HCT116 (cell line): Measurements from ENCODE around the gene C5AR2. TPM values are rescaled to one million over a fixed set of nuclear protein-coding genes. Genes with fewer than 3 reads are reported as not detected.

Source experiments
- ATAC-seq: fragments of 200-7000 bp; cut with Tn5 transposase; 2 replicates; pipeline ENCODE4 v1.9.1; 2020; ENCODE audit warnings: mild to moderate bottlenecking, moderate library complexity
- BruUV-seq: library from RNA; stranded (reverse); fragments of 400-500 nt; replicated peaks from 2 replicates; lab custom pipeline; 2021; lab: Mats Ljungman, UMichigan
- CTCF ChIA-PET: fragments of 300-600 bp; sonication (Branson Sonifier 250); formaldehyde crosslinking; loops from one replicate; lab custom pipeline; 2021; ENCODE audit warnings: antibody characterized with exemption; lab: Charles Lee
- POLR2A ChIA-PET: fragments of 300-600, 350-600 bp; sonication (Branson Sonifier 250); formaldehyde crosslinking; loops from one replicate; lab custom pipeline; 2021; ENCODE audit warnings: antibody characterized with exemption; lab: Charles Lee
- RAD21 ChIA-PET, 2 experiments: fragments of 300-600 bp; sonication (Branson Sonifier 250); formaldehyde crosslinking; loops; one replicate each; lab custom pipeline; 2023; ENCODE audit warnings: low total read pairs in 2 of 2; ENCODE audit not compliant: uncharacterized antibody in 2 of 2, unreplicated experiment in 2 of 2, low non-redundant PET in 1 of 2; lab: Charles Lee
- DNase-seq: peaks from one replicate; pipeline ENCODE4 v3.0.0-alpha.2; 2010; ENCODE audit warnings: low read depth, low spot score
- H2AFZ ChIP-seq: fragments of 200-600 bp; shearing (Covaris generic), sonication (generic); 2 replicates; pipeline ENCODE4 v1.6.1; 2017; ENCODE audit warnings: low read depth, mixed run types, mixed read lengths, antibody characterized with exemption, low read length; ENCODE audit not compliant: poor library complexity, severe bottlenecking
- H3K27ac ChIP-seq: 2 replicates; pipeline ENCODE4 v1.5.1; 2012; ENCODE audit warnings: low read depth, low read length
- H3K27me3 ChIP-seq: fragments of 200-600 bp; sonication (generic); 2 replicates; pipeline ENCODE4 v1.6.1; 2016; ENCODE audit warnings: mixed run types, low read length, mixed read lengths; ENCODE audit not compliant: insufficient read depth
- H3K36me3 ChIP-seq, 2 experiments: fragments of 200-500 bp in 1 of 2; fragments of 200-600 bp in 1 of 2; sonication (Bioruptor generic) in 1 of 2; sonication (generic) in 1 of 2; 2 replicates each; pipeline versions ENCODE4 v1.5.1 to v1.6.1; 2014 to 2016; ENCODE audit warnings: low read length in 2 of 2, inconsistent platforms in 1 of 2, mixed read lengths in 1 of 2, mixed run types in 1 of 2; ENCODE audit not compliant: insufficient read depth in 2 of 2, control insufficient read depth in 1 of 2
- H3K4me1 ChIP-seq, 2 experiments: fragments of 200-600 bp in 1 of 2; sonication (generic) in 1 of 2; 2 replicates each; pipeline versions ENCODE4 v1.5.1 to v1.6.1; 2012 to 2017; ENCODE audit warnings: low read length in 2 of 2, inconsistent platforms in 1 of 2, mild to moderate bottlenecking in 1 of 2, mixed read lengths in 1 of 2, mixed run types in 1 of 2, moderate library complexity in 1 of 2; ENCODE audit not compliant: insufficient read depth in 2 of 2, control insufficient read depth in 1 of 2
- H3K4me2 ChIP-seq: fragments of 200-600 bp; sonication (generic); 2 replicates; pipeline ENCODE4 v1.6.1; 2017; ENCODE audit warnings: mixed run types, low read length, mixed read lengths
- H3K4me3 ChIP-seq, 2 experiments: fragments of 200-600 bp in 1 of 2; sonication (generic) in 1 of 2; replicated peaks in 1 of 2; 2 replicates each; pipeline ENCODE4 v1.5.1; 2011 to 2016; ENCODE audit warnings: low read length in 2 of 2, control low read depth in 1 of 2, low read depth in 1 of 2, mild to moderate bottlenecking in 1 of 2, mixed read lengths in 1 of 2, mixed run types in 1 of 2
- H3K79me2 ChIP-seq: fragments of 200-600 bp; sonication (generic); 2 replicates; pipeline ENCODE4 v1.6.1; 2017; ENCODE audit warnings: mild to moderate bottlenecking, mixed run types, low read length, moderate library complexity, mixed read lengths; ENCODE audit not compliant: insufficient read depth
- H3K9ac ChIP-seq: fragments of 200-600 bp; sonication (generic); 2 replicates; pipeline ENCODE4 v1.6.1; 2016; ENCODE audit warnings: low read length, mixed read lengths
- H3K9me2 ChIP-seq: fragments of 200-600 bp; sonication (generic), shearing (Covaris generic); 2 replicates; pipeline ENCODE4 v1.6.1; 2017; ENCODE audit warnings: mixed run types, mild to moderate bottlenecking, moderate library complexity; ENCODE audit not compliant: insufficient read depth
- H3K9me3 ChIP-seq, 2 experiments: fragments of 200-500 bp in 1 of 2; fragments of 200-600 bp in 1 of 2; sonication (Bioruptor generic) in 1 of 2; sonication (generic) in 1 of 2; 2 replicates each; pipeline ENCODE4 v1.6.1; 2014 to 2017; ENCODE audit warnings: low read length in 2 of 2, mixed read lengths in 2 of 2, inconsistent platforms in 1 of 2, low read depth in 1 of 2, mild to moderate bottlenecking in 1 of 2, mixed run types in 1 of 2, moderate library complexity in 1 of 2; ENCODE audit not compliant: control insufficient read depth in 1 of 2, insufficient read depth in 1 of 2
- H4K20me1 ChIP-seq: fragments of 200-600 bp; sonication (generic), shearing (Covaris generic); 2 replicates; pipeline ENCODE4 v1.6.1; 2017; ENCODE audit warnings: mixed run types, mild to moderate bottlenecking, moderate library complexity; ENCODE audit not compliant: insufficient read depth
- CBX3 ChIP-seq: IDR thresholded peaks from 2 replicates; pipeline ENCODE4 v1.6.1; 2012; ENCODE audit warnings: low read depth
- CEBPB ChIP-seq: IDR thresholded peaks from 2 replicates; pipeline ENCODE4 v1.6.1; 2012; ENCODE audit warnings: low read depth
- EGR1 ChIP-seq: IDR thresholded peaks from 2 replicates; pipeline ENCODE4 v1.6.1; 2012; ENCODE audit warnings: low read depth
- ELF1 ChIP-seq: IDR thresholded peaks from 2 replicates; pipeline ENCODE4 v1.6.1; 2012; ENCODE audit warnings: low read depth, borderline replicate concordance
- EZH2 ChIP-seq: fragments of 200-600 bp; sonication (generic); IDR thresholded peaks from 2 replicates; pipeline ENCODE4 v1.6.1; 2017; ENCODE audit warnings: antibody characterized with exemption, mixed run types
- EZH2phosphoT487 ChIP-seq: fragments of 200-600 bp; IDR thresholded peaks from 2 replicates; pipeline ENCODE4 v1.6.1; 2018; ENCODE audit warnings: antibody characterized with exemption, borderline replicate concordance
- FOSL1 ChIP-seq: IDR thresholded peaks from 2 replicates; pipeline ENCODE4 v1.6.1; 2012; ENCODE audit warnings: low read depth
- JUND ChIP-seq: IDR thresholded peaks from 2 replicates; pipeline ENCODE4 v1.6.1; 2012
- POLR2A ChIP-seq: IDR thresholded peaks from 2 replicates; pipeline ENCODE4 v1.7.0; 2011; ENCODE audit warnings: borderline replicate concordance; ENCODE audit not compliant: insufficient read depth, insufficient read length; ENCODE audit errors: extremely low read depth
- POLR2AphosphoS5 ChIP-seq: IDR thresholded peaks from 2 replicates; pipeline ENCODE4 v1.6.1; 2011; ENCODE audit warnings: mild to moderate bottlenecking, low read depth, low read length, moderate library complexity
- SIN3A ChIP-seq: IDR thresholded peaks from 2 replicates; pipeline ENCODE4 v1.6.1; 2012; ENCODE audit warnings: low read depth
- YY1 ChIP-seq: IDR thresholded peaks from 2 replicates; pipeline ENCODE4 v1.6.1; 2011; ENCODE audit warnings: low read length, low read depth, moderate library complexity, mild to moderate bottlenecking; ENCODE audit not compliant: insufficient replicate concordance; ENCODE audit errors: extremely low read depth
- ZFX ChIP-seq: fragments of 450-650 bp; IDR thresholded peaks from 2 replicates; pipeline ENCODE4 v1.6.1; 2017
- ZNF274 ChIP-seq: fragments of 200-500 bp; sonication (Bioruptor generic); IDR thresholded peaks from 2 replicates; pipeline ENCODE4 v1.6.1; 2014; ENCODE audit warnings: mild to moderate bottlenecking, low read depth, low read length, inconsistent platforms
- intact Hi-C: fragments of 100-400 bp; cut with micrococcal nuclease; formaldehyde crosslinking; loops from 2 replicates; pipeline ENCODE4 v1.10.0; 2022
- total RNA-seq: library from RNA; stranded (reverse); gene quantifications from one replicate; pipeline ENCODE4 v1.2.1, GENCODE V29; 2021; ENCODE audit not compliant: unreplicated experiment
- TF ChIP-seq, protein P1 (sequence below): IDR thresholded peaks from 2 replicates; pipeline ENCODE4 v1.6.1; 2012
- TF ChIP-seq, protein P2 (sequence below): IDR thresholded peaks from 2 replicates; pipeline ENCODE4 v1.6.1; 2011; ENCODE audit warnings: mild to moderate bottlenecking, low read length, moderate library complexity; ENCODE audit not compliant: insufficient replicate concordance; ENCODE audit errors: extremely low read depth
- TF ChIP-seq, protein P3 (sequence below), 3 experiments: fragments of 200-600 bp in 1 of 3; sonication (generic) in 1 of 3; IDR thresholded peaks in 2 of 3; conservative IDR thresholded peaks in 1 of 3; 2 replicates each; pipeline ENCODE4 v1.5.1; 2012 to 2017; ENCODE audit warnings: low read depth in 2 of 3, low read length in 2 of 3, antibody characterized with exemption in 1 of 3, borderline replicate concordance in 1 of 3, control low read depth in 1 of 3, mild to moderate bottlenecking in 1 of 3, mixed read lengths in 1 of 3, mixed run types in 1 of 3, moderate library complexity in 1 of 3; ENCODE audit not compliant: insufficient read depth in 1 of 3

The C5AR2 gene
- total RNA-seq, 1 experiment from 2014 or later: 0.12 TPM

DNA sequence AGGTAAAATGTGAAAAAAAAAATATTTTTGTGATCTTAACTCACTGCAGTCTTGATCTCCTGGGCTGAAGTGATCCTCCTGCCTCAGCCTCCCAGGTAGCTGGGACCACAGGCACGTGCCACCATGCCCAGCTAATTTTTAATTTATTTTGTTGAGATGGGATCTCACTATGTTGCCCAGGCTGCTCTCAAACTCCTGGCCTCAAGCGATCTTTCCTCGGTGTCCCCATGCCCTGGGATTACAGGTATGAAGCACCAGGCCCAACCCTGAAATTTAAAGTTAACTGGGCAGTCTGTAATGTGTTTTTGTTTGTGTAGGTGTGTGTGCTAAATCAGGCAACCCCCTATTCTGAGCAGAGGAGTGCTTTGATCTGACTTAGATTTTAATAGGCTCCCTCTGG lies 25.7 kb upstream of the C5AR2 start:
- no peak overlapping the region for H3K4me3 ChIP-seq
- H3K36me3 ChIP-seq: no peaks in the 10 kb centered on the region
- TF ChIP-seq, protein P1, sequence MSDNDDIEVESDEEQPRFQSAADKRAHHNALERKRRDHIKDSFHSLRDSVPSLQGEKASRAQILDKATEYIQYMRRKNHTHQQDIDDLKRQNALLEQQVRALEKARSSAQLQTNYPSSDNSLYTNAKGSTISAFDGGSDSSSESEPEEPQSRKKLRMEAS: no peak
- no peak for TF ChIP-seq CEBPB
- TF ChIP-seq CBX3: no peak
- no peak for TF ChIP-seq EGR1
- TF ChIP-seq, protein P2, sequence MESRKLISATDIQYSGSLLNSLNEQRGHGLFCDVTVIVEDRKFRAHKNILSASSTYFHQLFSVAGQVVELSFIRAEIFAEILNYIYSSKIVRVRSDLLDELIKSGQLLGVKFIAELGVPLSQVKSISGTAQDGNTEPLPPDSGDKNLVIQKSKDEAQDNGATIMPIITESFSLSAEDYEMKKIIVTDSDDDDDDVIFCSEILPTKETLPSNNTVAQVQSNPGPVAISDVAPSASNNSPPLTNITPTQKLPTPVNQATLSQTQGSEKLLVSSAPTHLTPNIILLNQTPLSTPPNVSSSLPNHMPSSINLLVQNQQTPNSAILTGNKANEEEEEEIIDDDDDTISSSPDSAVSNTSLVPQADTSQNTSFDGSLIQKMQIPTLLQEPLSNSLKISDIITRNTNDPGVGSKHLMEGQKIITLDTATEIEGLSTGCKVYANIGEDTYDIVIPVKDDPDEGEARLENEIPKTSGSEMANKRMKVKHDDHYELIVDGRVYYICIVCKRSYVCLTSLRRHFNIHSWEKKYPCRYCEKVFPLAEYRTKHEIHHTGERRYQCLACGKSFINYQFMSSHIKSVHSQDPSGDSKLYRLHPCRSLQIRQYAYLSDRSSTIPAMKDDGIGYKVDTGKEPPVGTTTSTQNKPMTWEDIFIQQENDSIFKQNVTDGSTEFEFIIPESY: no peak
- TF ChIP-seq FOSL1: no peak
- TF ChIP-seq ZFX: no peak
- no peak for TF ChIP-seq POLR2A
- no peak for TF ChIP-seq EZH2
- no peak for TF ChIP-seq SIN3A
- H2AFZ ChIP-seq: no peak overlapping the region
- no peak overlapping the region for H3K9ac ChIP-seq
- no peaks in the 10 kb centered on the region for H3K79me2 ChIP-seq
- no peaks in the 10 kb centered on the region for H3K9me3 ChIP-seq
- H3K4me2 ChIP-seq: no peak overlapping the region
- intact Hi-C loops: no loop called here
- CTCF ChIA-PET: interaction anchor here (0.6 to 1.5 kb wide), 2 partner anchors 33 to 43 kb away, joined by 3 to 4 read pairs; partner anchors contain the start of gene DHX34
- peaks cover 8 to 31% of the 10 kb centered on the region in 2 experiments; a peak in 3 of 4 replicates for H3K4me1 ChIP-seq
- no peaks in the 10 kb centered on the region for H3K27me3 ChIP-seq
- no peak overlapping the region for H3K27ac ChIP-seq
- DNase-seq (no peak), ATAC-seq (no peak)
- no peaks in the 10 kb centered on the region for H4K20me1 ChIP-seq
- BruUV-seq: no TSS peak
- no peaks in the 10 kb centered on the region for H3K9me2 ChIP-seq
- RAD21 ChIA-PET: no interaction called here
- POLR2A ChIA-PET: no interaction called here

DNA sequence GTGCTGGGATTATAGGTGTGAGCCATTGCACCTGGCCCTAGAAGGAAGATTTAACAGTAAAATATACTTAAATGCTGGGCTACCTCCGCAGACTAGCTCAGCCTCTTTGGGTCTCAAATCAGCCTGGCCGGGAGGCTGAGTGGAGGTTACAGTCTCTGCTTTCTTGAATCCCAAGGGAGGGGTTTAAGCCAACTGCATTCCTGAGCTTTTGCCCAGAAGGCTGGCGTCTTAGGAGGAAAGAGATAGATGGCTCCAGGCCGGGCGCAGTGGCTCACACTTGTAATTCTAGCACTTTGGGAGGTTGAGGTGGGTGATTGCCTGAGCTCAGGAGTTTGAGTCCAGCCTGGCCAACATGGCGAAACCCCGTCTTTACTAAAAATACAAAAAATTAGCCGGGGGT lies 22.9 kb upstream of the C5AR2 start:
- no peaks in the 10 kb centered on the region for H3K9me3 ChIP-seq
- H3K4me1 ChIP-seq: peaks cover 16 to 40% of the 10 kb centered on the region in 2 experiments
- no peak overlapping the region for H3K27ac ChIP-seq
- no peak overlapping the region for H3K4me3 ChIP-seq
- intact Hi-C loops: no loop called here
- no peaks in the 10 kb centered on the region for H3K36me3 ChIP-seq
- no peaks in the 10 kb centered on the region for H3K79me2 ChIP-seq
- H3K27me3 ChIP-seq: no peaks in the 10 kb centered on the region
- no peaks in the 10 kb centered on the region for H4K20me1 ChIP-seq
- ATAC-seq: no peak
- no peak overlapping the region for H3K9ac ChIP-seq
- RAD21 ChIA-PET: no interaction called here
- no peak for DNase-seq
- H3K4me2 ChIP-seq: no peak overlapping the region
- BruUV-seq: no TSS peak
- CTCF ChIA-PET: interaction anchor here (1.2 to 1.5 kb wide), 2 partner anchors 40 to 404 kb away, joined by 3 read pairs; partner anchors contain the start of gene DHX34
- H3K9me2 ChIP-seq: no peaks in the 10 kb centered on the region
- H2AFZ ChIP-seq: no peak overlapping the region
- POLR2A ChIA-PET: no interaction called here
- TF ChIP-seq FOSL1: no peak
- TF ChIP-seq, protein P3, sequence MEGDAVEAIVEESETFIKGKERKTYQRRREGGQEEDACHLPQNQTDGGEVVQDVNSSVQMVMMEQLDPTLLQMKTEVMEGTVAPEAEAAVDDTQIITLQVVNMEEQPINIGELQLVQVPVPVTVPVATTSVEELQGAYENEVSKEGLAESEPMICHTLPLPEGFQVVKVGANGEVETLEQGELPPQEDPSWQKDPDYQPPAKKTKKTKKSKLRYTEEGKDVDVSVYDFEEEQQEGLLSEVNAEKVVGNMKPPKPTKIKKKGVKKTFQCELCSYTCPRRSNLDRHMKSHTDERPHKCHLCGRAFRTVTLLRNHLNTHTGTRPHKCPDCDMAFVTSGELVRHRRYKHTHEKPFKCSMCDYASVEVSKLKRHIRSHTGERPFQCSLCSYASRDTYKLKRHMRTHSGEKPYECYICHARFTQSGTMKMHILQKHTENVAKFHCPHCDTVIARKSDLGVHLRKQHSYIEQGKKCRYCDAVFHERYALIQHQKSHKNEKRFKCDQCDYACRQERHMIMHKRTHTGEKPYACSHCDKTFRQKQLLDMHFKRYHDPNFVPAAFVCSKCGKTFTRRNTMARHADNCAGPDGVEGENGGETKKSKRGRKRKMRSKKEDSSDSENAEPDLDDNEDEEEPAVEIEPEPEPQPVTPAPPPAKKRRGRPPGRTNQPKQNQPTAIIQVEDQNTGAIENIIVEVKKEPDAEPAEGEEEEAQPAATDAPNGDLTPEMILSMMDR (IDR thresholded peaks at IDR 0.05 in 2 of 3, conservative IDR thresholded peaks at IDR 0.05 in 1 of 3; ENCODE audit: borderline replicate concordance in 1 of 3, insufficient read depth in 1 of 3, low read depth in 2 of 3, low read length in 2 of 3): no peak
- no peak for TF ChIP-seq EZH2phosphoT487
- no peak for TF ChIP-seq ZNF274
- TF ChIP-seq, protein P1: no peak
- no peak for TF ChIP-seq JUND
- TF ChIP-seq POLR2AphosphoS5: no peak
- TF ChIP-seq YY1: no peak
- no peak for TF ChIP-seq CEBPB
- no peak for TF ChIP-seq ELF1
